ENCODE measurements around the gene MAGI2.

The MAGI2 gene

DNA sequence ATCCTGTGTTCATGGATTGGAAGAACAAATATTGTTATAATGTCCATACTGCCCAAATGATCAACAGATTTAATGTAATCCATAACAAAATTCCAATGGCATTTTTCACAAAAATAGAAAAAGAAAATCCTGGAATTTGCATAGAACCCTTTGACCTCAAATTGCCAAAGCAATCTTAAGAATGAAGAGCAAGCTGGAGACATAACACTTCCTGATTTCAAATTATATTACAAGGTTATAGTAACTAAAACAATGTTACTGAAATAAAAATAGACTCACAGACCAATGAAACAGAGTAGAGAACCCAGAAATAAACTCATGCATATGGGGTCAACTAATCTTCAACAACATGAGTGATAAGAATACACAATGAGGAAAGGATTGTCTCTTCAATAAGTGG, 1352.4 kb downstream of the MAGI2 start:
- no peak for DNase-seq

- DNase-seq: no peak
Observed at GRCh38 chr7:78099715-78100394, 1353.6 kb downstream of the MAGI2 start.

DNA sequence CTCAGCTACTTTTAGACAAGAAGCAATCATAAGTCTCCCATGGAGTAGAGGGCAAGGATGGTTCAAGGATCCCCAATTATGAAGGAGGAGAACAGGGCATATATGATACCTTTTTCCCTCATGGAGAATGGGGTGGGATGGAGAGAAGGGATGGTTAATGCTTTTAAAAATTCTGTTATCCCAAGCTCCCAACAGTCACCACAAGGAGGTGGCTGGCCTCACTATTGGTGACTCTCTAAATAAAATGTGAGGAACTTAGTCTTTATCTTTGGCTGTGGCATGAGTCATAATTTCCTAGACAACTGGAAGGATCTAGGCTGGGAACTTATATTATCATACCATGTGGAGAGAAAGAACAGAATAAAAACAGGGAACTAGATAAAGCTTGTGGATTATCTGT, 1357.9 kb downstream of the MAGI2 start:
- no peak for DNase-seq

GRCh38 chr7:78092331-78092730, 1361.1 kb downstream of the MAGI2 start:
- no peak for DNase-seq

DNA sequence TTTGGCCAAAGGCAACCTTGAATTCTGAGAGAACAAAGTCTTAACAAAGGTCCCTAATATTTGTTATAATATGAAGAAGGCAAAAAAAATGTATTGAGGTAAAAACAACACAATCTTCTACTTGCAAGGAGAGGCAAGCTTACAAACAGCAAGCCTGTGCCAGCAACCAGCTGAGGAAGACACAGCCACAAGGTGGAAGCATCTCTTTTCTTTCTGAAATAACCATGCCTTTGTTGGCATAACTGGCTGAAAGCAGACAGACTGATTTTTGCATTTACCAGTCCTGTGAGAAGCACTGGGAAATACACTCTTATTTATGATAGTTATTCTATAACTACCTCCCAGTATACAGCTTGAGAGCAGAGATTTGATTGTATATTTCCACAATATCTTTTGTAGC, 1362.9 kb downstream of the MAGI2 start:
- no peak for DNase-seq

GRCh38 chr7:78083476-78084120, 1369.9 kb downstream of the MAGI2 start:
- no peak for DNase-seq

DNA sequence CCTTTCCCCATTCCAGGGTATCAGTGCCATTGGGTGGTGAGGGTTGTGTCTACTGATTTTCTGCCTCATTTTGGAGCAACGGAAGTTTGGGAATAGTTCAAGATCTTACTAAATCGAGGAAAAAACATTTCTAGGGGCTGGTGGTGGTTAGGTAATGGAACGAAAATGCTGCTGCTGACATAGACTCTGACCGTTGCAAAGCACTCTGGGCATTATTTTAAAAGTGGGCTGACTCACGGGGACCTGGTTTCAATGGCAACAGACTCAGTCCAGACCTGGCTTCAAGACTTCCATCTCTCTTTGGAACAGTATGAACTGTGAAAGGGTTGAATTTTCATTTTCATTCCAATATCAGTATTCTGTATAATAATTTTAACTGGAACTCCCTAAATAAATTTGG, 1370.9 kb downstream of the MAGI2 start:
- no peak for DNase-seq

GRCh38 chr7:78081888-78082287, 1371.6 kb downstream of the MAGI2 start:
- DNase-seq: no peak

DNA sequence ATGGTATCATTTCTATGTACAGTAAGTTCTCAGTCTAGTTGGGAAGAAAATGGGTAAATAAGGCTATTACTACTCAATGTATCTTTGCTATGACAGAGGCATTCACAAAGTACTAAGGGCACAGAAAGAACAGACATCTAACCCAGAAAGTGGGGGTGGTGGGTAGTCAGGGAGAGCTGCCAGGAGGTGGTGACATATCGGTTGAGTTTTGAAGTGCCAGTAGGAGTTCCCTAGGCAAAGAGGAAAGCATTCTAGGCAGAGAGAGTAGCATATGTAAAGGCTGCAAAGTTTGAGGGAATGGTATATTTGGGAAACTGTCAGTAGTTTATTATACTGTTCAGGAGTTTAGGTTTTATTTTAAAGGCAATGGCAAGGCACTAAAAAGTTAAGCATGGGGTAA, 1372.1 kb downstream of the MAGI2 start:
- no peak for DNase-seq

DNA sequence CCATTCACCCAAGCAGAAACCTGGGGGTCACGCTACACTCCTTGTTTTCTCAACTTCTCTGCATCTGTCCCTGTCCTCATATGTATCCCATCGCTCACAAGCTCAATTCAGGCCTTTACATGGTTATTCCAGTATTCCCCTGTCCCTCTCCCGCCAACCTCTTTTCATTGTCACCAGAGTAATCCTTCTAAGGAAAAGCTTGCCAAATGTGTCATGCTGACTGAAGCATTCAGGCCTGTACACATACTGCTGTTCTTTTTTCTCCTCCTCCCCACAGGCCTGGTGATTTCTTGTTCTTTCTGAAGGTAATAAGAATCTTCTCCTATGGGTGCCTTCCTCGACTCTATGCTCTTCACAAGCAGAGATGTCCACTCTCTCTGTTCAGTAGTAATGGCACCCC, 1372.7 kb downstream of the MAGI2 start:
- no peak for DNase-seq

DNA sequence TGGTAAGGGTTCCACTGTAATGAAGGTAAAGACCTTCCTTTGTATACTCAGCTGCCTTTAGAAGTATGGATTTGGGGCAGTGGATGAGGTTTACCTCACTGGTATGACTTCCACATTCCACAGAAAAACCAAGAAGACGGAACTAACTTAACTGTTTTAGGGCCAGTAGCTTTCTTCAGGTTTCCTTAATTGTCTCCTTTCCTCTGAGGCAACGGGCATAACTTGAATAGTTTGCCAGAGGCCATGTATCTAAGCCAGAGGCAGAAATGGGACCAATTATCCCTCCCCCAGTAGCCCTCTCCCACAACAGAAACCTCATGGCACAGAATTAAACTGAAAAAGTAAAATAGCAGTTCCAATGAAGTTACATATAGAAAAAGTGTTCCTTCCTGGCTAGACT, 1373.2 kb downstream of the MAGI2 start:
- DNase-seq: no peak

DNA sequence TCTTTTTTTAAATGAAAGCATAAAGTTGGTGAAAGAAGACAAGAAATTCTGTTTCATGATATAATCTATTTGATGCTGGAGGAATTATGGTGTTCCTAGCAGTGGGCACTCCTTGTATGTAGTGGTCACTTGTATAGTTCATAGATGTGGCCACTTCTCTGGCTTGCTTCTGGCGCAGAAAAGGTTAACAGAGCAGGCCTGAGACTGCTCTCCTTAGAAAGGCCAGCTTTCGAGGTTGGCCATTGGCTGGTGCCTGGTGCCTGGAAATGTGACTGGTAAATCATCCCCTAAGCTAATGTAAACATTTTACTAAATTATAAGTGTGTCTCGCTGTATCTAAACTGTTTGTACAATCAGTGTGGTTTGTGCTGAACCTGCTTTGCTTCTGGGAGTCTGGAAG, 1378.8 kb downstream of the MAGI2 start:
- DNase-seq: no peak

GRCh38 chr7:78073609-78074382, 1379.7 kb downstream of the MAGI2 start:
- no peak for DNase-seq

GRCh38 chr7:78072201-78072590, 1381.3 kb downstream of the MAGI2 start:
- no peak for DNase-seq

DNA sequence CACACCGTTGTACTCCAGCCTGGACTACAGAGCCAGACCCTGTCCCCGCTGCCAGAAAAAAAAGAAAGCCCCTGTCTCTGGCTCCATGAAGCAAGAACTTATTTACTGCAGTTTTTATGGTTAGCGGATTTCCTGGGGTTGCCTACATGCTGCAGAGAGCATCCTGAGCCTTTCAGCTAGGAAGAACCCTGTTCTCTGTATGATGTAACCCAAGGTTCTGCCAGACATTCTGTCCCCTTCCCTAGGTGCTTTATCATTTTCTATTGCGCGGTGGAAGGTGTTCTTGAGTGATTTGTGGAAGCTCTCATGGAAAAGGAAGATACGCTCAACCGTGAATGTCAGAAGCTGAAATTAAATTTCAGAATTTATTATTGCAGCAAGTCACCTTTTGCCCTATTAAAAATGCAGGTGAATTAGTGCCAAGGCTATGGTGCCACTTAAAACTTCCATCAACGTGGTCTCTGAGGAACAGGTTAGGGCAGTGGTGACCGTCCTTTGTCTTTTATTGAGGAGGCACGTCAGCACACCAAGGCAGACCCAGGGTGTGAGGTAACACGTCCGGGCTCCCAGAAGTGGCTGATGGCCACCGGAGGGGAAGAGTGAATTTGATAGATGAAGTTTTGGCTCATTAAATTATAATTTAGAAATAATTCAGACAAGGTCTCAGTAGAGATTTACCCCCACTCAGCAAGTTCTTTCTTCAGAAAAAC, 1381.8 kb downstream of the MAGI2 start:
- DNase-seq: no peak

DNA sequence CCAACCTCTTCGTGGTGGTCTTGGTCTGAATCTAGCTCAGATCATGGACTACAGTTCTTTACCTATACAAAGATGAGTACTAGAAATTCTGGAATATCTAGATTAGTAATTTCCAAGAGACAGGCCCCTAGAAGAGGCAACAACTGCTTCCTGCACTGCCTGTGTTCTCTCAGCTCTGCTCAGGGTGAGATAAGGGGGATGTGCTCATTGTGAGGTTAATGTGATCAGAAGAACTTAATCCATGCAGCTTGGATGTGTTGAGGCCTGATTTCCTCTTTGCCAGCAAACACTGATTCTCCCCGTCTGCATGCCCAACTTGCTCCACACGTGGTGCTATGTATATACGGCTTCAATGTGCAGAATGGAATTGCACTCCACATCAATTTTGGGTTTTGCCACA, 1386.9 kb downstream of the MAGI2 start:
- no peak for DNase-seq

DNA sequence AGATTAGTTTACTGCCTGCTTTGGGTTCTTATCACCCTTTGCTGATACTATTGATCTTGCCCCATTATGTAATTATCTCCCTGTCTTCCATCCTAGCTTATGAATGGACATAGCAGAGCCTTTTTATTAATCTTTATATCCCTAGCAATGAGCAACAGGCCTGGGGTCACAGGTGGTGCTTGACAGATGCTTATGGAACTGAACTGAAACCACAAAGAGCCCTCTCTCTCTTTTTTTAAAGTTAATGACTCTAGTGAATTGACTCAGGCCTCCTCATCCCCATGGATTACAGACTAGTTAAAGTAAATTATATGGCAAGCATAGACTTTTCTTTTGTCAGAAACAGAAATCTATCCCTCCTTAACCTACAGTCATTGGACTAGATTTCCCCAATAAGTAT, 1389.7 kb downstream of the MAGI2 start:
- no peak for DNase-seq

- DNase-seq: no peak
Observed at GRCh38 chr7:78062214-78062613, 1391.3 kb downstream of the MAGI2 start.

DNA sequence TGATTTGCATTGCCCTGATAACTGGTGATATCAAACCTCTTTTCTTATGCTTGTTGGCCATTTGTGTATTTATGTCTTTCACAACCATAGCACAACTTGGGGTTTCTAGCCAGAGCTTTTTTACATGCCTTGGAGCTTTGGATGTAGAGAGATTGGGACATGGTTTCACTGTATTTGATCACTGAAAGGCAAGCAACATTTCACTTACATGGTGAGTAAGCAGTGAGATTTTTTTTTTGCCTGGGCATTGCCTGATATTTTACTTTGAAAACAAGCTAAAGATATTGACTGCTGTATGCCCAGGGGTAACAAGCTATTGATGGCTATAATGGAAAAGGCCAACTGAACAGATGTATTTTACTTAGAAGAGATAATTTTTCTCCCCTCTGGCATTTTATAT, 1395.9 kb downstream of the MAGI2 start:
- DNase-seq: no peak

- no peak for DNase-seq
Observed at GRCh38 chr7:78055599-78055998, 1397.9 kb downstream of the MAGI2 start.

DNA sequence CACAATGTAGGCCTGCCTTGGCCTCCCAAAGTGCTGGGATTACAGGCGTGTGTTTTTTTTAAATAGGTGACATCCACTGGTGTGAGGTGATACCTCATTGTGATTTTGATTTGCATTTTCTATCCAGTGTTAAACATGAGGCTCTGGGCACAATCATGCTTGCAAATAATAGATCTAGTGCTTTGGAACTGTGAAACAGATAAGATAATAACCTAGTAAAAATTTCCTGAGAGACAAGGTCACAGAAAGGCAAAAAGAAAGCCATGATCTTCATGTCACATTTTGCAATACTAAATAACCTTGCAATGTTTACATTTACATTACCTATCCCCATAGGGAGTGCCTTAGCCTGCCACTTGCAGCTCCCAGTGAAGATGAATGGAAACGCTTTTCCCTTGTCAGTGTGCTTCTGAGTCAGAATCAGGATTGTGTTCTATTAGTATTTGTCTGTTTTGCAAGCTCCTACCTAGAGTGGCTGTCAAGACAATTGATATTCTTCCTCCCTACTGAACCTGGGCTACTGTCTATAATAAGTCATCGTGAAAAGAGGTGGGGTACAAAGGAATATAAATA, 1398.4 kb downstream of the MAGI2 start:
- no peak for DNase-seq

GRCh38 chr7:78052112-78052511, 1401.4 kb downstream of the MAGI2 start:
- DNase-seq: no peak

DNA sequence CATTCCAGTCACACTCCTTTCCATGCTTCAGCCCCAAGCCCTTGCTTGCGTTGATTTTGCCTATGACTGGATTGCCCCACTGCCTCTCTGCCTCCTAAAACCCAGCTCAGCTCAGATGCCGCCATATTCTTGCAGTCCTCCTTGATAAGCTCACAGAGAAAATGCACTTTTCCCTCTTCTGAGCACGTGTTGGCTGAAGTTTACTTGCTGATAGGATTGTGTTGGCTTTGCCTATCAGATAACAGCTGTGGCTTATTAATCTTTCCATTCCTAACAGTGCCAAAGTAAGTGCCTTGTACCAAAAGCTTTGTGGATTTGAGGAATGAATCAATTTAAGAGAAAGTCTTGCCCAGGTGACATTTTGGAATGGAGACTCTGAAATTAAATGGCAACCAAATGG, 1405.7 kb downstream of the MAGI2 start:
- DNase-seq: no peak

Measured in activated CD4-positive, alpha-beta T cell treated with anti-CD3 and anti-CD28 coated beads for 4 hours (primary cell).